ENCODE measurements around the gene CHD9NB. TPM values are rescaled to one million over a fixed set of nuclear protein-coding genes. Genes with fewer than 3 reads are reported as not detected.

The CHD9NB gene
- total and polyA plus RNA-seq, 10 of the 15 experiments (the other 5 are each of a cell fraction or from before 2014, with no cell fraction given) = 0.14 to 1.6 (median 0.73) TPM

- TF ChIP-seq BCL3 (IDR thresholded peaks at IDR 0.05; ENCODE audit: borderline replicate concordance, insufficient read depth, low read depth, low read length, poor library complexity, severe bottlenecking) = no peak
- TF ChIP-seq SRF (IDR thresholded peaks at IDR 0.05; ENCODE audit: low read depth in 2 of 2, low read length in 2 of 2) = 0 out of 4 replicates have a peak, but pooled peaks of 1 of the 2 experiments have one; percentile 60
- no peak for TF ChIP-seq SUZ12 (IDR thresholded peaks at IDR 0.05; ENCODE audit: unreplicated experiment)
- no peak for TF ChIP-seq CBFB (IDR thresholded peaks at IDR 0.05; ENCODE audit: low read depth)
- peak; percentile 86 for TF ChIP-seq SPI1 (IDR thresholded peaks at IDR 0.05; ENCODE audit: borderline replicate concordance, insufficient read depth, low read depth, low read length)
- TF ChIP-seq GABPA (IDR thresholded peaks at IDR 0.05; ENCODE audit: low read depth) = no peak
- TF ChIP-seq, protein P1, sequence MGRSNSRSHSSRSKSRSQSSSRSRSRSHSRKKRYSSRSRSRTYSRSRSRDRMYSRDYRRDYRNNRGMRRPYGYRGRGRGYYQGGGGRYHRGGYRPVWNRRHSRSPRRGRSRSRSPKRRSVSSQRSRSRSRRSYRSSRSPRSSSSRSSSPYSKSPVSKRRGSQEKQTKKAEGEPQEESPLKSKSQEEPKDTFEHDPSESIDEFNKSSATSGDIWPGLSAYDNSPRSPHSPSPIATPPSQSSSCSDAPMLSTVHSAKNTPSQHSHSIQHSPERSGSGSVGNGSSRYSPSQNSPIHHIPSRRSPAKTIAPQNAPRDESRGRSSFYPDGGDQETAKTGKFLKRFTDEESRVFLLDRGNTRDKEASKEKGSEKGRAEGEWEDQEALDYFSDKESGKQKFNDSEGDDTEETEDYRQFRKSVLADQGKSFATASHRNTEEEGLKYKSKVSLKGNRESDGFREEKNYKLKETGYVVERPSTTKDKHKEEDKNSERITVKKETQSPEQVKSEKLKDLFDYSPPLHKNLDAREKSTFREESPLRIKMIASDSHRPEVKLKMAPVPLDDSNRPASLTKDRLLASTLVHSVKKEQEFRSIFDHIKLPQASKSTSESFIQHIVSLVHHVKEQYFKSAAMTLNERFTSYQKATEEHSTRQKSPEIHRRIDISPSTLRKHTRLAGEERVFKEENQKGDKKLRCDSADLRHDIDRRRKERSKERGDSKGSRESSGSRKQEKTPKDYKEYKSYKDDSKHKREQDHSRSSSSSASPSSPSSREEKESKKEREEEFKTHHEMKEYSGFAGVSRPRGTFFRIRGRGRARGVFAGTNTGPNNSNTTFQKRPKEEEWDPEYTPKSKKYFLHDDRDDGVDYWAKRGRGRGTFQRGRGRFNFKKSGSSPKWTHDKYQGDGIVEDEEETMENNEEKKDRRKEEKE (IDR thresholded peaks at IDR 0.05) = no peak
- TF ChIP-seq TARDBP (IDR thresholded peaks at IDR 0.05; ENCODE audit: borderline replicate concordance) = no peak
- no peak for TF ChIP-seq POLR2A (IDR thresholded peaks at IDR 0.05; ENCODE audit: low read depth, low read length)
- no peak for TF ChIP-seq NFYA (IDR thresholded peaks at IDR 0.05; ENCODE audit: borderline replicate concordance, low read depth, low read length)
- TF ChIP-seq RCOR1 (conservative IDR thresholded peaks at IDR 0.05; ENCODE audit: low read depth, low read length) = no peak
- TF ChIP-seq POLR2AphosphoS2 (IDR thresholded peaks at IDR 0.05; ENCODE audit: low read depth, low read length) = no peak
- no peak for TF ChIP-seq TCF3 (IDR thresholded peaks at IDR 0.05; ENCODE audit: borderline replicate concordance, insufficient read depth, low read depth, low read length)
- no peak for TF ChIP-seq ZNF687 (IDR thresholded peaks at IDR 0.05)
- no peak for TF ChIP-seq MYB (IDR thresholded peaks at IDR 0.05; ENCODE audit: borderline replicate concordance, low read depth, low read length)
- peak; percentile 46; the same call in 1 of the 2 replicates for TF ChIP-seq NBN (IDR thresholded peaks at IDR 0.05)
- 0 out of 2 replicates have a peak, but pooled peaks have one; percentile 13 for TF ChIP-seq RAD21 (IDR thresholded peaks at IDR 0.05; ENCODE audit: insufficient read depth, low read depth, low read length)
- peak; percentile 82 for TF ChIP-seq BCL11A (IDR thresholded peaks at IDR 0.05; ENCODE audit: low read depth, low read length)
- peak; percentile 64 to 69 for TF ChIP-seq IKZF2 (IDR thresholded peaks at IDR 0.05)
- no peak for TF ChIP-seq SUPT20H (IDR thresholded peaks at IDR 0.05; ENCODE audit: borderline replicate concordance, control insufficient read depth, low read depth, low read length)
- TF ChIP-seq HDAC2 (IDR thresholded peaks at IDR 0.05) = no peak
- no peak for TF ChIP-seq BRCA1 (IDR thresholded peaks at IDR 0.05; ENCODE audit: low read depth, low read length)
These were observed 38.9 kb upstream of the CHD9NB start (continued) for GRCh38 chr16:53091466-53092211.

Measured in GM12878 (cell line).